HK-2 (cell line): ENCODE data around the gene HSPE1.
"Not testable (repeated sequence)": the region's sequence is repeated elsewhere in the genome, so short reads cannot be mapped to it uniquely, and the experiment has no call there.

ENCODE experiments used
- DNase-seq: peaks from one replicate; pipeline ENCODE4 v3.0.0-alpha.2; 2018; ENCODE audit not compliant: unreplicated experiment

Gene HSPE1

GRCh38 chr2:197499594-197500502 lies at the start of gene HSPE1, which contains the start of gene HSPD1:
HSPE1 (plus strand) TSS chr2:197500379; CDS start chr2:197500437, 58 bp downstream.
HSPD1 (minus strand) TSS chr2:197499840; CDS start chr2:197498848, 992 bp downstream.
- DNase-seq: peak; percentile 98

GRCh38 chr2:197450465-197450864 lies 49.7 kb upstream of the HSPE1 start:
- DNase-seq: no peak

GRCh38 chr2:197450935-197451358 lies 49.2 kb upstream of the HSPE1 start:
- DNase-seq: not testable (repeated sequence)

- DNase-seq: no peak
Observed at GRCh38 chr2:197452754-197453122, 47.4 kb upstream of the HSPE1 start.

GRCh38 chr2:197453123-197453913 lies 46.9 kb upstream of the HSPE1 start, which contains the start of gene COQ10B:
COQ10B (plus strand) TSS chr2:197453552; CDS start chr2:197453561, 9 bp downstream.
- peak; percentile 100 for DNase-seq

GRCh38 chr2:197453914-197454398 lies 46.2 kb upstream of the HSPE1 start:
- peak; percentile 84 for DNase-seq

GRCh38 chr2:197454923-197455322 lies 45.3 kb upstream of the HSPE1 start:
- DNase-seq: no peak

GRCh38 chr2:197455428-197455827 lies 44.8 kb upstream of the HSPE1 start:
- no peak for DNase-seq

- DNase-seq: no peak
Observed at GRCh38 chr2:197460649-197461048, 39.5 kb upstream of the HSPE1 start.

- no peak for DNase-seq
Observed at GRCh38 chr2:197461057-197461456, 39.1 kb upstream of the HSPE1 start.

GRCh38 chr2:197464175-197464574 lies 36.0 kb upstream of the HSPE1 start:
- DNase-seq: no peak

GRCh38 chr2:197472166-197472565 lies 28.0 kb upstream of the HSPE1 start:
- no peak for DNase-seq

GRCh38 chr2:197477797-197478196 lies 22.4 kb upstream of the HSPE1 start:
- DNase-seq: no peak

- DNase-seq: no peak
Observed at GRCh38 chr2:197480165-197481036, 19.8 kb upstream of the HSPE1 start.

GRCh38 chr2:197484248-197484647 lies 15.9 kb upstream of the HSPE1 start:
- not testable (repeated sequence) for DNase-seq

- DNase-seq: no peak
Observed at GRCh38 chr2:197486175-197486574, 14.0 kb upstream of the HSPE1 start.

GRCh38 chr2:197487385-197487784 lies 12.8 kb upstream of the HSPE1 start:
- no peak for DNase-seq

GRCh38 chr2:197495433-197496134 lies 4.6 kb upstream of the HSPE1 start:
- DNase-seq: no peak

- no peak for DNase-seq
Observed at GRCh38 chr2:197496695-197497094, 3.5 kb upstream of the HSPE1 start.

GRCh38 chr2:197497326-197497725 lies 2.9 kb upstream of the HSPE1 start:
- no peak for DNase-seq
